Inflammatory macrophage treated with lipopolysaccharide for 1 hour (primary cell): ENCODE results near the gene SLC4A8.
A peak's percentile ranks its signal among the peaks of the same experiment; 100 is the strongest.

ENCODE experiments used
- DNase-seq, 2 donors: peaks; one replicate each; pipeline ENCODE4 v3.0.0-alpha.2; 2020 to 2022

SLC4A8 gene

GRCh38 chr12:51395283-51396230 is 29.1 kb upstream of the SLC4A8 start:
- no peak for DNase-seq

GRCh38 chr12:51397670-51398069 is 27.0 kb upstream of the SLC4A8 start:
- DNase-seq: no peak

- no peak for DNase-seq
Measured at GRCh38 chr12:51399891-51400290, 24.7 kb upstream of the SLC4A8 start.

GRCh38 chr12:51401020-51401419 is 23.6 kb upstream of the SLC4A8 start:
- DNase-seq: no peak

GRCh38 chr12:51401486-51401885 is 23.1 kb upstream of the SLC4A8 start:
- DNase-seq: no peak

GRCh38 chr12:51401900-51402299 is 22.7 kb upstream of the SLC4A8 start:
- DNase-seq: no peak

- DNase-seq: no peak
Measured at GRCh38 chr12:51403159-51403558, 21.5 kb upstream of the SLC4A8 start.

GRCh38 chr12:51403681-51404136 is 20.9 kb upstream of the SLC4A8 start:
- DNase-seq: peak; percentile 75 to 90

- no peak for DNase-seq
Measured at GRCh38 chr12:51404627-51405026, 20.0 kb upstream of the SLC4A8 start.

GRCh38 chr12:51405801-51406207 is 18.8 kb upstream of the SLC4A8 start:
- no peak for DNase-seq

- no peak for DNase-seq
Measured at GRCh38 chr12:51406290-51406689, 18.3 kb upstream of the SLC4A8 start.

- DNase-seq: no peak
Measured at GRCh38 chr12:51406859-51407258, 17.8 kb upstream of the SLC4A8 start.

GRCh38 chr12:51407604-51408003 is 17.0 kb upstream of the SLC4A8 start:
- no peak for DNase-seq

- no peak for DNase-seq
Measured at GRCh38 chr12:51409846-51410245, 14.8 kb upstream of the SLC4A8 start.

GRCh38 chr12:51413149-51413548 is 11.5 kb upstream of the SLC4A8 start:
- DNase-seq: no peak

- no peak for DNase-seq
Measured at GRCh38 chr12:51413791-51414190, 10.8 kb upstream of the SLC4A8 start.

- DNase-seq: no peak
Measured at GRCh38 chr12:51415931-51416330, 8.7 kb upstream of the SLC4A8 start.

- DNase-seq: no peak
Measured at GRCh38 chr12:51417826-51418225, 6.8 kb upstream of the SLC4A8 start.

GRCh38 chr12:51419425-51420193 is 5.0 kb upstream of the SLC4A8 start:
- DNase-seq: no peak

GRCh38 chr12:51421266-51421884 is 3.3 kb upstream of the SLC4A8 start:
- DNase-seq: peak; percentile 30 to 77

GRCh38 chr12:51424094-51424661 is 453 bp upstream of the SLC4A8 start:
- no peak for DNase-seq

- no peak for DNase-seq
Measured at GRCh38 chr12:51428256-51428655, 3.6 kb downstream of the SLC4A8 start.

- no peak for DNase-seq
Measured at GRCh38 chr12:51429700-51430099, 5.1 kb downstream of the SLC4A8 start.
